GM12878 (cell line): ENCODE results near the gene TIAM1. TPM values are rescaled to one million over a fixed set of nuclear protein-coding genes. Genes with fewer than 3 reads are reported as not detected.
A peak's percentile ranks its signal among the peaks of the same experiment; 100 is the strongest.

Experiments
- ATAC-seq: fragments of 200-7000 bp; cut with Tn5 transposase; 3 replicates; pipeline ENCODE4 v1.9.1; 2020; ENCODE audit warnings: mild to moderate bottlenecking, moderate library complexity
- BruUV-seq: library from RNA; stranded (reverse); fragments of 400-500 nt; replicated peaks from 2 replicates; lab custom pipeline; 2021; lab: Mats Ljungman, UMichigan
- CTCF ChIA-PET: fragments of 300-600 bp; sonication (Branson Sonifier 250); formaldehyde crosslinking; extraction: SDS; loops from one replicate; lab custom pipeline; 2021; ENCODE audit warnings: inconsistent platforms; lab: Yijun Ruan, JAX
- POLR2A ChIA-PET: fragments of 350-600 bp; formaldehyde crosslinking; extraction: SDS; loops from one replicate; lab custom pipeline; 2021; ENCODE audit warnings: inconsistent platforms; lab: Charles Lee
- RAD21 ChIA-PET: fragments of 300-600 bp; sonication (Branson Sonifier 250); formaldehyde crosslinking; loops from one replicate; lab custom pipeline; 2023; ENCODE audit warnings: antibody characterized with exemption; ENCODE audit not compliant: unreplicated experiment; lab: Charles Lee
- SMC1A ChIA-PET: fragments of 300-600 bp; sonication (Branson Sonifier 250); formaldehyde crosslinking; loops from one replicate; lab custom pipeline; 2023; ENCODE audit not compliant: unreplicated experiment, uncharacterized antibody; lab: Charles Lee
- DNase-seq: peaks from one replicate; pipeline ENCODE4 v3.0.0-alpha.2; 2011; ENCODE audit warnings: low read depth, low spot score
- FAIRE-seq: peaks from 3 replicates; lab custom pipeline; 2011; peaks lifted over from hg19 to GRCh38; lab: Jason Lieb, UNC
- H2AFZ ChIP-seq: 2 replicates; pipeline ENCODE4 v1.6.0; 2011; ENCODE audit warnings: low read depth, low read length, control low read depth; ENCODE audit not compliant: control insufficient read depth
- H3K27ac ChIP-seq: 2 replicates; pipeline ENCODE4 v1.5.1; 2011; ENCODE audit warnings: control low read depth; ENCODE audit not compliant: control insufficient read depth, insufficient read depth
- H3K27me3 ChIP-seq, 2 experiments: replicated peaks in 1 of 2; 2 replicates each; pipeline versions ENCODE4 v1.6.0 to v1.6.1; 2011; ENCODE audit warnings: low read length in 1 of 2; ENCODE audit not compliant: control insufficient read depth in 2 of 2, insufficient read depth in 2 of 2
- H3K36me3 ChIP-seq, 2 experiments: 2 replicates each; pipeline ENCODE4 v1.5.1; 2011; ENCODE audit warnings: low read length in 1 of 2; ENCODE audit not compliant: control insufficient read depth in 2 of 2, insufficient read depth in 2 of 2
- H3K4me1 ChIP-seq: 2 replicates; pipeline ENCODE4 v1.6.1; 2011; ENCODE audit warnings: mild to moderate bottlenecking, low read length, moderate library complexity, mixed read lengths; ENCODE audit not compliant: control insufficient read depth, insufficient read depth
- H3K4me2 ChIP-seq: 2 replicates; pipeline ENCODE4 v1.6.0; 2011; ENCODE audit warnings: control low read depth; ENCODE audit not compliant: control insufficient read depth, insufficient read depth
- H3K4me3 ChIP-seq: fragments of 200-600 bp; sonication (generic); 2 replicates; pipeline ENCODE4 v1.5.1; 2016
- H3K79me2 ChIP-seq: 2 replicates; pipeline ENCODE4 v1.6.0; 2011; ENCODE audit warnings: low read length; ENCODE audit not compliant: control insufficient read depth, insufficient read depth
- H3K9ac ChIP-seq: 2 replicates; pipeline ENCODE4 v1.8.0; 2011; ENCODE audit warnings: low read length, control low read depth, mixed read lengths; ENCODE audit not compliant: control insufficient read depth, insufficient read depth
- H3K9me3 ChIP-seq: replicated peaks from 3 replicates; pipeline ENCODE4 v1.5.1; 2011; ENCODE audit warnings: mild to moderate bottlenecking, low read length; ENCODE audit not compliant: control insufficient read depth, insufficient read depth
- H4K20me1 ChIP-seq: 2 replicates; pipeline ENCODE4 v1.6.0; 2011; ENCODE audit not compliant: control insufficient read depth, insufficient read depth
- CBX3 ChIP-seq: fragments of 200-600 bp; sonication (generic); IDR thresholded peaks from 2 replicates; pipeline ENCODE4 v1.6.1; 2016; ENCODE audit warnings: low read depth, borderline replicate concordance
- HDGF ChIP-seq: fragments of 450-650 bp; IDR thresholded peaks from 2 replicates; pipeline ENCODE4 v1.6.1; 2016; ENCODE audit warnings: antibody characterized with exemption
- JUND ChIP-seq: IDR thresholded peaks from 2 replicates; pipeline ENCODE4 v1.6.1; 2012; ENCODE audit warnings: low read depth, mild to moderate bottlenecking, low read length, improper control_type of control experiment, moderate library complexity
- PAX8 ChIP-seq: fragments of 450-650 bp; IDR thresholded peaks from 2 replicates; pipeline ENCODE4 v1.6.1; 2017; ENCODE audit warnings: mild to moderate bottlenecking, moderate library complexity
- SMARCA5 ChIP-seq: fragments of 450-650 bp; IDR thresholded peaks from 2 replicates; pipeline ENCODE4 v1.6.1; 2017; ENCODE audit warnings: mild to moderate bottlenecking
- SMC3 ChIP-seq: IDR thresholded peaks from 2 replicates; pipeline ENCODE4 v1.6.1; 2011; ENCODE audit warnings: low read length, improper control_type of control experiment, borderline replicate concordance
- ZNF24 ChIP-seq: fragments of 450-650 bp; IDR thresholded peaks from 2 replicates; pipeline ENCODE4 v1.6.1; 2017; ENCODE audit warnings: antibody characterized with exemption, mild to moderate bottlenecking
- ZNF384 ChIP-seq: IDR thresholded peaks from 2 replicates; pipeline ENCODE4 v1.6.1; 2012; ENCODE audit warnings: low read depth, mild to moderate bottlenecking, low read length, improper control_type of control experiment, borderline replicate concordance
- WGBS: methylation state at CpG from one replicate; pipeline ENCODE4 v1.1.6; 2016; ENCODE audit warnings: low lambda C conversion rate; ENCODE audit not compliant: insufficient replicate concordance, insufficient coverage; ENCODE audit errors: missing lambda C conversion rate; 5-methylcytosine and 5-hydroxymethylcytosine counted together
- in situ Hi-C: fragments of 300-500 bp; cut with MboI; formaldehyde crosslinking; loops from 9 replicates; pipeline ENCODE4 v1.14.3; 2018; ENCODE audit warnings: mixed read lengths
- intact Hi-C: fragments of 100-400 bp; cut with micrococcal nuclease; formaldehyde crosslinking; loops from one replicate; pipeline ENCODE4 v1.14.2; 2022; ENCODE audit not compliant: unreplicated experiment
- polyA plus RNA-seq, 11 experiments: library from polyadenylated mRNA; depleted of rRNA in 4 of 11; unstranded in 6 of 11; stranded (reverse) in 5 of 11; fragments of >200 nt; fragmentation: Nextera tagmentation in 4 of 11; fragmentation: Illumina TruSeq in 1 of 11; extraction: Ambion mirVana in 4 of 11; extraction: Trizol in 1 of 11; gene quantifications; 1 replicate in 1 of 11; 2 replicates in 10 of 11; pipeline versions ENCODE4 v1.2.1 to v1.2.3, GENCODE V29; 2011 to 2016; ENCODE audit warnings: inconsistent platforms in 2 of 11, missing spikeins in 2 of 11, low read depth in 1 of 11
- total RNA-seq, 4 experiments: library from RNA; depleted of rRNA in 3 of 4; stranded (reverse); fragments of >200 nt in 3 of 4; fragmentation: Illumina TruSeq in 1 of 4; extraction: Trizol in 1 of 4; gene quantifications; 2 replicates each; pipeline versions ENCODE4 v1.2.1 to v1.2.3, GENCODE V29; 2013 to 2021
- TF ChIP-seq, protein P1 (sequence below): fragments of 450-650 bp; IDR thresholded peaks from 2 replicates; pipeline ENCODE4 v1.6.1; 2017; ENCODE audit warnings: borderline replicate concordance
- TF ChIP-seq, protein P2 (sequence below): fragments of 150-350 bp; IDR thresholded peaks from 2 replicates; pipeline ENCODE4 v1.6.1; 2014; ENCODE audit warnings: mild to moderate bottlenecking, low read depth, low read length
- TF ChIP-seq, protein P3 (sequence below): IDR thresholded peaks from 2 replicates; pipeline ENCODE4 v1.6.1; 2011; ENCODE audit warnings: low read depth, mild to moderate bottlenecking, low read length, moderate library complexity, borderline replicate concordance; ENCODE audit errors: extremely low read depth
- TF ChIP-seq, protein P4 (sequence below): fragments of 450-650 bp; IDR thresholded peaks from 2 replicates; pipeline ENCODE4 v1.6.1; 2017; ENCODE audit warnings: mild to moderate bottlenecking

The TIAM1 gene
- total and polyA plus RNA-seq, 10 of the 15 experiments (the other 5 are each of a cell fraction or from before 2014, with no cell fraction given): 0.31 to 35.9 (median 0.78) TPM

DNA sequence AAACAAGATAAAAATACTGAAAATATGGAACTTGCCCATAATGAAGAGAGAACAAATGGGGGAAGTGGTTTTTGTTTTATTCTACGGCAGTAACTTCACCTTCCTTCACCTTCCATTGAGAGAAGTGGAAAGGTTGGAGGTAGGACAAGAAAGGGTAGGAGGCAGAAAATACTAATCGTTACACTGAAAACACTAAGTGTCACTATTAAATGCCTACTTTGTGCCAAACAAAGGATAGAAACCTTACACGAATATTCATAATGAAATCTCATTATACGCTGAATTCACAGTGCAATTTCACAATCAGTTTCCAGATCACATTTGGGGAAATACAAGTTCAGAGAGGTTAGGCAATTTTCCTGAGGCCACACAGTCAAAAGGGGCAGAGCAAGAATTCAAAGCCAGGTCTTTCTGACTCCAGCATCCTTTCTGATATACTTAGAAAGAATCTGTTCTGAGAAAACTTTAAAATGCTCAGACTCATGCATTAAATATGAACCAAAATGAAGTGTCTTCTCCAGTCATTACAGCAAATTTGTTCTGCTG, 3.0 kb downstream of the TIAM1 start:
- Histone ChIP-seq H3K36me3 (no peaks in the 10 kb centered on the region), H3K4me1 (no peaks in the 10 kb centered on the region), H4K20me1 (no peaks in the 10 kb centered on the region), H3K4me2 (no peak overlapping the region), H3K4me3 (no peak overlapping the region), H3K79me2 (no peaks in the 10 kb centered on the region), H2AFZ (no peak overlapping the region), H3K27me3 (no peaks in the 10 kb centered on the region; a peak in 1 of 4 replicates), H3K9me3 (no peaks in the 10 kb centered on the region), H3K9ac (no peak overlapping the region), H3K27ac (no peak overlapping the region)
- intact Hi-C loops (no loop called here), in situ Hi-C loops (no loop called here)
- no peak for DNase-seq
- SMC1A ChIA-PET: interaction anchor here (3.4 kb wide), 1 partner anchor 120 kb away, joined by 16 read pairs; no protein-coding TSS in a partner anchor
- WGBS: 0% methylated on average over 4 of the region's 4 CpGs
- no peak for ATAC-seq
- CTCF ChIA-PET: no interaction called here
- no TSS peak for BruUV-seq
- POLR2A ChIA-PET: no interaction called here
- FAIRE-seq: no peak
- RAD21 ChIA-PET: interaction anchor here (1.1 to 2.2 kb wide), 2 partner anchors 168 to 240 kb away, joined by 3 to 9 read pairs; no protein-coding TSS in a partner anchor
- TF ChIP-seq ZNF24 (no peak), CBX3 (no peak), PAX8 (no peak), SMARCA5 (0 out of 2 replicates have a peak, but pooled peaks have one; percentile 23)

DNA sequence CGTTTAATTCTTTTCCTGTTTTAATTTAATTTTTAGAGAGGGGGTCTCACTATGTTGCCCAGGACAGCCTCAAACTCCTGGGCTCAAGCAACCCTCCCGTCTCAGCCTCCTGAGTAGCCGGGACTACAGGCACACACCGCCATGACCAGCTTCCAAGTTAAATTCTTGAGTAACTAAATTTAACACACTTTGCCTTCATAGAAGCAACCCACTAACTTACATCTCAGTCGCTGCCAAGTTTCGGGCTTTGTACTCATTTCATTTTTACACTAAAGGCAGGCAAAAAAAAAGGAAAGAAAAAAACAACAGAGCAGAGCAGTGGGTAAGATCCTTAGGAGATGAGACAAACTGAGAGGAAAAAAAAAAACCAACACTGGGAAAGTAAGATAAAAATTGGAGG, 3.5 kb downstream of the TIAM1 start:
- Histone ChIP-seq H3K9ac (no peak overlapping the region), H3K79me2 (no peaks in the 10 kb centered on the region), H2AFZ (no peak overlapping the region), H3K4me2 (no peak overlapping the region), H3K4me1 (no peaks in the 10 kb centered on the region), H3K27me3 (no peaks in the 10 kb centered on the region; a peak in 1 of 4 replicates), H3K27ac (no peak overlapping the region), H3K36me3 (no peaks in the 10 kb centered on the region), H4K20me1 (no peaks in the 10 kb centered on the region), H3K4me3 (no peak overlapping the region), H3K9me3 (no peaks in the 10 kb centered on the region)
- BruUV-seq: no TSS peak
- 21% methylated on average over 6 of the region's 6 CpGs for WGBS
- CTCF ChIA-PET: interaction anchor here (1.1 kb wide), 1 partner anchor 240 kb away, joined by 3 read pairs; no protein-coding TSS in a partner anchor
- SMC1A ChIA-PET: interaction anchor here (1.8 kb wide), 1 partner anchor 15 kb away, joined by 5 read pairs; no protein-coding TSS in a partner anchor
- POLR2A ChIA-PET: no interaction called here
- DNase-seq (no peak), FAIRE-seq (no peak), ATAC-seq (no peak)
- intact Hi-C loops: no loop called here
- RAD21 ChIA-PET: no interaction called here
- in situ Hi-C loops: no loop called here
- TF ChIP-seq ZNF384 (no peak), HDGF (no peak), JUND (no peak), SMC3 (no peak)
- TF ChIP-seq, protein P1, sequence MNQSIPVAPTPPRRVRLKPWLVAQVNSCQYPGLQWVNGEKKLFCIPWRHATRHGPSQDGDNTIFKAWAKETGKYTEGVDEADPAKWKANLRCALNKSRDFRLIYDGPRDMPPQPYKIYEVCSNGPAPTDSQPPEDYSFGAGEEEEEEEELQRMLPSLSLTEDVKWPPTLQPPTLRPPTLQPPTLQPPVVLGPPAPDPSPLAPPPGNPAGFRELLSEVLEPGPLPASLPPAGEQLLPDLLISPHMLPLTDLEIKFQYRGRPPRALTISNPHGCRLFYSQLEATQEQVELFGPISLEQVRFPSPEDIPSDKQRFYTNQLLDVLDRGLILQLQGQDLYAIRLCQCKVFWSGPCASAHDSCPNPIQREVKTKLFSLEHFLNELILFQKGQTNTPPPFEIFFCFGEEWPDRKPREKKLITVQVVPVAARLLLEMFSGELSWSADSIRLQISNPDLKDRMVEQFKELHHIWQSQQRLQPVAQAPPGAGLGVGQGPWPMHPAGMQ: no peak
- TF ChIP-seq, protein P2, sequence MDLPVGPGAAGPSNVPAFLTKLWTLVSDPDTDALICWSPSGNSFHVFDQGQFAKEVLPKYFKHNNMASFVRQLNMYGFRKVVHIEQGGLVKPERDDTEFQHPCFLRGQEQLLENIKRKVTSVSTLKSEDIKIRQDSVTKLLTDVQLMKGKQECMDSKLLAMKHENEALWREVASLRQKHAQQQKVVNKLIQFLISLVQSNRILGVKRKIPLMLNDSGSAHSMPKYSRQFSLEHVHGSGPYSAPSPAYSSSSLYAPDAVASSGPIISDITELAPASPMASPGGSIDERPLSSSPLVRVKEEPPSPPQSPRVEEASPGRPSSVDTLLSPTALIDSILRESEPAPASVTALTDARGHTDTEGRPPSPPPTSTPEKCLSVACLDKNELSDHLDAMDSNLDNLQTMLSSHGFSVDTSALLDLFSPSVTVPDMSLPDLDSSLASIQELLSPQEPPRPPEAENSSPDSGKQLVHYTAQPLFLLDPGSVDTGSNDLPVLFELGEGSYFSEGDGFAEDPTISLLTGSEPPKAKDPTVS: no peak
- TF ChIP-seq, protein P3, sequence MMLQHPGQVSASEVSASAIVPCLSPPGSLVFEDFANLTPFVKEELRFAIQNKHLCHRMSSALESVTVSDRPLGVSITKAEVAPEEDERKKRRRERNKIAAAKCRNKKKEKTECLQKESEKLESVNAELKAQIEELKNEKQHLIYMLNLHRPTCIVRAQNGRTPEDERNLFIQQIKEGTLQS: no peak
- TF ChIP-seq, protein P4, sequence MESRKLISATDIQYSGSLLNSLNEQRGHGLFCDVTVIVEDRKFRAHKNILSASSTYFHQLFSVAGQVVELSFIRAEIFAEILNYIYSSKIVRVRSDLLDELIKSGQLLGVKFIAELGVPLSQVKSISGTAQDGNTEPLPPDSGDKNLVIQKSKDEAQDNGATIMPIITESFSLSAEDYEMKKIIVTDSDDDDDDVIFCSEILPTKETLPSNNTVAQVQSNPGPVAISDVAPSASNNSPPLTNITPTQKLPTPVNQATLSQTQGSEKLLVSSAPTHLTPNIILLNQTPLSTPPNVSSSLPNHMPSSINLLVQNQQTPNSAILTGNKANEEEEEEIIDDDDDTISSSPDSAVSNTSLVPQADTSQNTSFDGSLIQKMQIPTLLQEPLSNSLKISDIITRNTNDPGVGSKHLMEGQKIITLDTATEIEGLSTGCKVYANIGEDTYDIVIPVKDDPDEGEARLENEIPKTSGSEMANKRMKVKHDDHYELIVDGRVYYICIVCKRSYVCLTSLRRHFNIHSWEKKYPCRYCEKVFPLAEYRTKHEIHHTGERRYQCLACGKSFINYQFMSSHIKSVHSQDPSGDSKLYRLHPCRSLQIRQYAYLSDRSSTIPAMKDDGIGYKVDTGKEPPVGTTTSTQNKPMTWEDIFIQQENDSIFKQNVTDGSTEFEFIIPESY: no peak
